WTC11 (cell line): ENCODE results near the gene RAD50. TPM values are rescaled to one million over a fixed set of nuclear protein-coding genes. Genes with fewer than 3 reads are reported as not detected.

ENCODE experiments used
- ATAC-seq: fragments of 200-7000 bp; cut with Tn5 transposase; 2 replicates; pipeline ENCODE4 v1.10.0; 2021; ENCODE audit warnings: mild to moderate bottlenecking, moderate library complexity
- CTCF ChIA-PET: fragments of 300-600 bp; sonication (Branson Sonifier 250); formaldehyde crosslinking; loops from one replicate; lab custom pipeline; 2021; ENCODE audit warnings: antibody characterized with exemption; lab: Charles Lee
- POLR2A ChIA-PET: fragments of 350-600 bp; sonication (Branson Sonifier 250); formaldehyde crosslinking; loops from one replicate; lab custom pipeline; 2021; ENCODE audit warnings: antibody characterized with exemption; lab: Charles Lee
- DNase-seq: peaks from one replicate; pipeline ENCODE4 v3.0.0; 2021; ENCODE audit warnings: low spot score
- H3K27ac Mint-ChIP-seq: 2 replicates; pipeline ENCODE4 v1.8.0; 2021; ENCODE audit warnings: mixed read lengths
- H3K27me3 Mint-ChIP-seq: 2 replicates; pipeline ENCODE4 v1.8.0; 2021; ENCODE audit warnings: low read depth, mild to moderate bottlenecking, moderate library complexity, mixed read lengths
- H3K36me3 Mint-ChIP-seq: 2 replicates; pipeline ENCODE4 v1.8.0; 2021; ENCODE audit warnings: mixed read lengths
- H3K4me1 Mint-ChIP-seq: 2 replicates; pipeline ENCODE4 v1.8.0; 2022; ENCODE audit warnings: mixed read lengths
- H3K4me3 Mint-ChIP-seq: 2 replicates; pipeline ENCODE4 v1.8.0; 2021; ENCODE audit warnings: mild to moderate bottlenecking, moderate library complexity, mixed read lengths
- H3K9me3 Mint-ChIP-seq: 2 replicates; pipeline ENCODE4 v1.8.0; 2021; ENCODE audit warnings: mixed read lengths
- ERG ChIP-seq: fragments of 250-450 bp; sonication (Bioruptor Pico); IDR thresholded peaks from 2 replicates; pipeline ENCODE4 v1.8.0; 2021; ENCODE audit warnings: mild to moderate bottlenecking
- FOXP4 ChIP-seq: sonication (generic); formaldehyde crosslinking; IDR thresholded peaks from 2 replicates; pipeline ENCODE4 v1.8.0; 2022; ENCODE audit warnings: mild to moderate bottlenecking, missing genetic modification reagents
- GABPB1 ChIP-seq: sonication (generic); formaldehyde crosslinking; IDR thresholded peaks from 2 replicates; pipeline ENCODE4 v1.8.1; 2023; ENCODE audit warnings: mild to moderate bottlenecking, missing genetic modification reagents
- HMGA2 ChIP-seq: fragments of 250-450 bp; sonication (Bioruptor Pico); IDR thresholded peaks from 2 replicates; pipeline ENCODE4 v1.4.0; 2021; ENCODE audit warnings: mild to moderate bottlenecking, moderate library complexity
- HMGXB4 ChIP-seq: sonication (generic); formaldehyde crosslinking; IDR thresholded peaks from 2 replicates; pipeline ENCODE4 v1.8.1; 2023; ENCODE audit warnings: mild to moderate bottlenecking, moderate library complexity, missing genetic modification reagents
- KAT7 ChIP-seq: sonication (generic); formaldehyde crosslinking; IDR thresholded peaks from 2 replicates; pipeline ENCODE4 v1.8.1; 2023; ENCODE audit warnings: missing genetic modification reagents, mild to moderate bottlenecking, borderline replicate concordance
- MLX ChIP-seq: sonication (generic); formaldehyde crosslinking; IDR thresholded peaks from 2 replicates; pipeline ENCODE4 v1.8.1; 2023; ENCODE audit warnings: mild to moderate bottlenecking, missing genetic modification reagents, moderate library complexity
- NR1H2 ChIP-seq: sonication (generic); formaldehyde crosslinking; IDR thresholded peaks from 2 replicates; pipeline ENCODE4 v1.9.0; 2021; ENCODE audit warnings: mild to moderate bottlenecking, moderate library complexity, missing genetic modification reagents
- RELA ChIP-seq: sonication (generic); formaldehyde crosslinking; IDR thresholded peaks from 2 replicates; pipeline ENCODE4 v1.8.1; 2022; ENCODE audit warnings: missing genetic modification reagents, mild to moderate bottlenecking, borderline replicate concordance
- RORB ChIP-seq: fragments of 250-450 bp; sonication (Bioruptor Pico); IDR thresholded peaks from 2 replicates; pipeline ENCODE4 v1.9.0; 2021; ENCODE audit warnings: mild to moderate bottlenecking
- TCF7 ChIP-seq: sonication (generic); formaldehyde crosslinking; IDR thresholded peaks from 2 replicates; pipeline ENCODE4 v1.8.0; 2022; ENCODE audit warnings: mild to moderate bottlenecking, low read depth, missing genetic modification reagents, moderate library complexity
- ZNF138 ChIP-seq: sonication (generic); formaldehyde crosslinking; conservative IDR thresholded peaks from 2 replicates; pipeline ENCODE4 v1.8.1; 2022; ENCODE audit warnings: mild to moderate bottlenecking, moderate library complexity, missing genetic modification reagents
- ZNF512 ChIP-seq: sonication (generic); formaldehyde crosslinking; IDR thresholded peaks from 2 replicates; pipeline ENCODE4 v1.8.1; 2022; ENCODE audit warnings: missing genetic modification reagents, borderline replicate concordance
- total RNA-seq: library from RNA; stranded (reverse); gene quantifications from 3 replicates; pipeline ENCODE4 v1.2.3, GENCODE V29; 2021
- TF ChIP-seq, protein P1 (sequence below): fragments of 250-450 bp; sonication (Bioruptor Pico); IDR thresholded peaks from 2 replicates; pipeline ENCODE4 v1.9.0; 2021; ENCODE audit warnings: mild to moderate bottlenecking
- TF ChIP-seq, protein P2 (sequence below): fragments of 250-450 bp; sonication (Bioruptor Pico); IDR thresholded peaks from 2 replicates; pipeline ENCODE4 v1.9.0; 2021; ENCODE audit warnings: mild to moderate bottlenecking, borderline replicate concordance

Gene RAD50
- total RNA-seq, 1 experiment from 2014 or later = 31.1 TPM

GRCh38 chr5:132589467-132589866, 32.7 kb downstream of the RAD50 start:
- CTCF ChIA-PET = no interaction called here
- H3K9me3 Mint-ChIP-seq = no peaks in the 10 kb centered on the region
- H3K4me3 Mint-ChIP-seq = no peak overlapping the region
- POLR2A ChIA-PET = no interaction called here
- no peak for TF ChIP-seq ZNF138 (CRISPR knock-in tag)
- TF ChIP-seq GABPB1 (CRISPR knock-in tag) = no peak
- TF ChIP-seq HMGXB4 = no peak
- TF ChIP-seq, all 79 proteins: peak for 0
- no peak overlapping the region for H3K27ac Mint-ChIP-seq
- no peak for ATAC-seq
- no peaks in the 10 kb centered on the region for H3K4me1 Mint-ChIP-seq
- H3K27me3 Mint-ChIP-seq = no peaks in the 10 kb centered on the region
- DNase-seq = no peak
- H3K36me3 Mint-ChIP-seq = peaks cover 27% of the 10 kb centered on the region

GRCh38 chr5:132591145-132591544, 34.4 kb downstream of the RAD50 start:
- ChIA-PET POLR2A (no interaction called here), CTCF (interaction anchor here (0.6 kb wide), 1 partner anchor 439 kb away, joined by 4 read pairs; no protein-coding TSS in a partner anchor)
- no peak for DNase-seq
- H3K27ac Mint-ChIP-seq = no peak overlapping the region
- no peaks in the 10 kb centered on the region for H3K27me3 Mint-ChIP-seq
- H3K36me3 Mint-ChIP-seq = peaks cover 31% of the 10 kb centered on the region
- no peaks in the 10 kb centered on the region for H3K4me1 Mint-ChIP-seq
- TF ChIP-seq TCF7 (CRISPR knock-in tag) (no peak), ZNF512 (CRISPR knock-in tag) (no peak), ERG (no peak), RELA (CRISPR knock-in tag) (no peak), NR1H2 (CRISPR knock-in tag) (no peak), MLX (no peak), HMGA2 (CRISPR knock-in tag) (no peak), FOXP4 (no peak), GABPB1 (CRISPR knock-in tag) (no peak), KAT7 (CRISPR knock-in tag) (no peak), RORB (CRISPR knock-in tag) (no peak)
- TF ChIP-seq, protein P1, sequence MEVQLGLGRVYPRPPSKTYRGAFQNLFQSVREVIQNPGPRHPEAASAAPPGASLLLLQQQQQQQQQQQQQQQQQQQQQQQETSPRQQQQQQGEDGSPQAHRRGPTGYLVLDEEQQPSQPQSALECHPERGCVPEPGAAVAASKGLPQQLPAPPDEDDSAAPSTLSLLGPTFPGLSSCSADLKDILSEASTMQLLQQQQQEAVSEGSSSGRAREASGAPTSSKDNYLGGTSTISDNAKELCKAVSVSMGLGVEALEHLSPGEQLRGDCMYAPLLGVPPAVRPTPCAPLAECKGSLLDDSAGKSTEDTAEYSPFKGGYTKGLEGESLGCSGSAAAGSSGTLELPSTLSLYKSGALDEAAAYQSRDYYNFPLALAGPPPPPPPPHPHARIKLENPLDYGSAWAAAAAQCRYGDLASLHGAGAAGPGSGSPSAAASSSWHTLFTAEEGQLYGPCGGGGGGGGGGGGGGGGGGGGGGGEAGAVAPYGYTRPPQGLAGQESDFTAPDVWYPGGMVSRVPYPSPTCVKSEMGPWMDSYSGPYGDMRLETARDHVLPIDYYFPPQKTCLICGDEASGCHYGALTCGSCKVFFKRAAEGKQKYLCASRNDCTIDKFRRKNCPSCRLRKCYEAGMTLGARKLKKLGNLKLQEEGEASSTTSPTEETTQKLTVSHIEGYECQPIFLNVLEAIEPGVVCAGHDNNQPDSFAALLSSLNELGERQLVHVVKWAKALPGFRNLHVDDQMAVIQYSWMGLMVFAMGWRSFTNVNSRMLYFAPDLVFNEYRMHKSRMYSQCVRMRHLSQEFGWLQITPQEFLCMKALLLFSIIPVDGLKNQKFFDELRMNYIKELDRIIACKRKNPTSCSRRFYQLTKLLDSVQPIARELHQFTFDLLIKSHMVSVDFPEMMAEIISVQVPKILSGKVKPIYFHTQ = no peak
- TF ChIP-seq, protein P2, sequence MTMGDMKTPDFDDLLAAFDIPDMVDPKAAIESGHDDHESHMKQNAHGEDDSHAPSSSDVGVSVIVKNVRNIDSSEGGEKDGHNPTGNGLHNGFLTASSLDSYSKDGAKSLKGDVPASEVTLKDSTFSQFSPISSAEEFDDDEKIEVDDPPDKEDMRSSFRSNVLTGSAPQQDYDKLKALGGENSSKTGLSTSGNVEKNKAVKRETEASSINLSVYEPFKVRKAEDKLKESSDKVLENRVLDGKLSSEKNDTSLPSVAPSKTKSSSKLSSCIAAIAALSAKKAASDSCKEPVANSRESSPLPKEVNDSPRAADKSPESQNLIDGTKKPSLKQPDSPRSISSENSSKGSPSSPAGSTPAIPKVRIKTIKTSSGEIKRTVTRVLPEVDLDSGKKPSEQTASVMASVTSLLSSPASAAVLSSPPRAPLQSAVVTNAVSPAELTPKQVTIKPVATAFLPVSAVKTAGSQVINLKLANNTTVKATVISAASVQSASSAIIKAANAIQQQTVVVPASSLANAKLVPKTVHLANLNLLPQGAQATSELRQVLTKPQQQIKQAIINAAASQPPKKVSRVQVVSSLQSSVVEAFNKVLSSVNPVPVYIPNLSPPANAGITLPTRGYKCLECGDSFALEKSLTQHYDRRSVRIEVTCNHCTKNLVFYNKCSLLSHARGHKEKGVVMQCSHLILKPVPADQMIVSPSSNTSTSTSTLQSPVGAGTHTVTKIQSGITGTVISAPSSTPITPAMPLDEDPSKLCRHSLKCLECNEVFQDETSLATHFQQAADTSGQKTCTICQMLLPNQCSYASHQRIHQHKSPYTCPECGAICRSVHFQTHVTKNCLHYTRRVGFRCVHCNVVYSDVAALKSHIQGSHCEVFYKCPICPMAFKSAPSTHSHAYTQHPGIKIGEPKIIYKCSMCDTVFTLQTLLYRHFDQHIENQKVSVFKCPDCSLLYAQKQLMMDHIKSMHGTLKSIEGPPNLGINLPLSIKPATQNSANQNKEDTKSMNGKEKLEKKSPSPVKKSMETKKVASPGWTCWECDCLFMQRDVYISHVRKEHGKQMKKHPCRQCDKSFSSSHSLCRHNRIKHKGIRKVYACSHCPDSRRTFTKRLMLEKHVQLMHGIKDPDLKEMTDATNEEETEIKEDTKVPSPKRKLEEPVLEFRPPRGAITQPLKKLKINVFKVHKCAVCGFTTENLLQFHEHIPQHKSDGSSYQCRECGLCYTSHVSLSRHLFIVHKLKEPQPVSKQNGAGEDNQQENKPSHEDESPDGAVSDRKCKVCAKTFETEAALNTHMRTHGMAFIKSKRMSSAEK (CRISPR knock-in tag) = no peak
- no peaks in the 10 kb centered on the region for H3K9me3 Mint-ChIP-seq
- no peak for ATAC-seq
- H3K4me3 Mint-ChIP-seq = no peak overlapping the region
